A549 (cell line): Measurements from ENCODE around the gene PKD2.

ENCODE experiments used
- EP300 ChIP-seq, 2 experiments: fragments of >200 bp; sonication (Bioruptor Twin); formaldehyde crosslinking; IDR thresholded peaks; 2 replicates in 1 of 2; 3 replicates in 1 of 2; pipeline ENCODE4 v1.6.1; 2016 to 2017
- MYC ChIP-seq: IDR thresholded peaks from 2 replicates; pipeline ENCODE4 v1.6.1; 2012; ENCODE audit warnings: mild to moderate bottlenecking, inconsistent platforms, low read length, improper control_type of control experiment, borderline replicate concordance
- PHF8 ChIP-seq: fragments of 200-600 bp; sonication (generic); IDR thresholded peaks from 2 replicates; pipeline ENCODE4 v1.6.1; 2016; ENCODE audit warnings: low read depth, mild to moderate bottlenecking, antibody characterized with exemption, moderate library complexity, borderline replicate concordance
- POLR2A ChIP-seq: IDR thresholded peaks from 2 replicates; pipeline ENCODE4 v1.6.1; 2012; ENCODE audit warnings: mild to moderate bottlenecking, low read length
- SREBF2 ChIP-seq: fragments of 450-650 bp; IDR thresholded peaks from 2 replicates; pipeline ENCODE4 v1.6.1; 2014; ENCODE audit warnings: mild to moderate bottlenecking, moderate library complexity
- TF ChIP-seq, protein P1 (sequence below): fragments of >200 bp; sonication (Bioruptor Twin); formaldehyde crosslinking; IDR thresholded peaks from 3 replicates; pipeline ENCODE4 v1.5.1; 2016

DNA sequence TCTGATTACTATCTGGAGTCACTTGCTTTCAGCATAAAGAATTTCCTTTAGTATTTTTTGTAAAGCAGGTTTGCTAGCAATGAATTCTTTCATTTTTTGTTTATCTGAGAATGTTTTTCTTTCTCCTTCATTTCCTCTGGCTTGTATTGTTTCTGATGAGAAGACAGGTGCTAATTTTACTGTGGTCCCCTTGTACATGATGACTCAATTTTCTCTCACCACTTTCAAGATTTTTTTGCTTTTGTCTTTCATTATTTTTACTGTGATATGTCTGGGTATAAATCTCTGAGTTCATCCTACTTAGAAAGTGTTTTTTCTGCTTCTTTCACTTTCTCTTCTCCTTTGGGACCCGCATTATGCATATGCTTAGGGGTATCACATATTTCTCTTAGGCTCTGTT, 62.6 kb downstream of the PKD2 start:
- TF ChIP-seq, protein P1, sequence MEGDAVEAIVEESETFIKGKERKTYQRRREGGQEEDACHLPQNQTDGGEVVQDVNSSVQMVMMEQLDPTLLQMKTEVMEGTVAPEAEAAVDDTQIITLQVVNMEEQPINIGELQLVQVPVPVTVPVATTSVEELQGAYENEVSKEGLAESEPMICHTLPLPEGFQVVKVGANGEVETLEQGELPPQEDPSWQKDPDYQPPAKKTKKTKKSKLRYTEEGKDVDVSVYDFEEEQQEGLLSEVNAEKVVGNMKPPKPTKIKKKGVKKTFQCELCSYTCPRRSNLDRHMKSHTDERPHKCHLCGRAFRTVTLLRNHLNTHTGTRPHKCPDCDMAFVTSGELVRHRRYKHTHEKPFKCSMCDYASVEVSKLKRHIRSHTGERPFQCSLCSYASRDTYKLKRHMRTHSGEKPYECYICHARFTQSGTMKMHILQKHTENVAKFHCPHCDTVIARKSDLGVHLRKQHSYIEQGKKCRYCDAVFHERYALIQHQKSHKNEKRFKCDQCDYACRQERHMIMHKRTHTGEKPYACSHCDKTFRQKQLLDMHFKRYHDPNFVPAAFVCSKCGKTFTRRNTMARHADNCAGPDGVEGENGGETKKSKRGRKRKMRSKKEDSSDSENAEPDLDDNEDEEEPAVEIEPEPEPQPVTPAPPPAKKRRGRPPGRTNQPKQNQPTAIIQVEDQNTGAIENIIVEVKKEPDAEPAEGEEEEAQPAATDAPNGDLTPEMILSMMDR, result no peak
- TF ChIP-seq POLR2A, result no peak
- TF ChIP-seq EP300 (IDR thresholded peaks at IDR 0.05), result no peak
- no peak for TF ChIP-seq PHF8
- TF ChIP-seq MYC, result no peak
- TF ChIP-seq SREBF2, result no peak
